Suprapubic skin (tissue), 3 donors: Measurements from ENCODE around the gene EIF3K.

Experiments
- CTCF ChIP-seq, 2 donors: fragments of 200-600 bp in 1 of 2; fragments of 450-650 bp in 1 of 2; sonication (generic) in 1 of 2; IDR thresholded peaks; one replicate each; pipeline ENCODE4 v1.5.1; 2016 to 2019; ENCODE audit warnings: antibody characterized with exemption in 2 of 2, mild to moderate bottlenecking in 1 of 2, moderate library complexity in 1 of 2
- POLR2AphosphoS5 ChIP-seq, 3 donors: sonication (generic); formaldehyde crosslinking; IDR thresholded peaks; one replicate each; pipeline ENCODE4 v1.6.1; 2017; ENCODE audit warnings: antibody characterized with exemption in 3 of 3

GRCh38 chr19:38655148-38655824, 36.3 kb downstream of the EIF3K start:
- TF ChIP-seq POLR2AphosphoS5 (IDR thresholded peaks at IDR 0.05), result no peak
- TF ChIP-seq CTCF (IDR thresholded peaks at IDR 0.05), result no peak
